Esophagus muscularis mucosa (tissue), 4 donors: Measurements from ENCODE around the gene DIPK1A.
"Not testable (repeated sequence)": the region's sequence is repeated elsewhere in the genome, so short reads cannot be mapped to it uniquely, and the experiment has no call there.

Source experiments
- EP300 ChIP-seq: sonication (generic); formaldehyde crosslinking; IDR thresholded peaks from one replicate; pipeline ENCODE4 v1.6.1; 2017; ENCODE audit warnings: antibody characterized with exemption
- POLR2A ChIP-seq: fragments of 450-650 bp; IDR thresholded peaks from one replicate; pipeline ENCODE4 v1.6.1; 2017; ENCODE audit warnings: antibody characterized with exemption, moderate library complexity, mild to moderate bottlenecking, low read depth
- POLR2AphosphoS5 ChIP-seq, 2 donors: sonication (generic); formaldehyde crosslinking; IDR thresholded peaks; one replicate each; pipeline ENCODE4 v1.6.1; 2017; ENCODE audit warnings: antibody characterized with exemption in 2 of 2
- TF ChIP-seq, protein P1 (sequence below), 3 experiments: fragments of 200-600 bp in 2 of 3; fragments of 450-650 bp in 1 of 3; sonication (generic) in 2 of 3; IDR thresholded peaks; one replicate each; pipeline ENCODE4 v1.5.1; 2017 to 2019; ENCODE audit warnings: antibody characterized with exemption in 3 of 3, mild to moderate bottlenecking in 2 of 3, moderate library complexity in 1 of 3

DNA sequence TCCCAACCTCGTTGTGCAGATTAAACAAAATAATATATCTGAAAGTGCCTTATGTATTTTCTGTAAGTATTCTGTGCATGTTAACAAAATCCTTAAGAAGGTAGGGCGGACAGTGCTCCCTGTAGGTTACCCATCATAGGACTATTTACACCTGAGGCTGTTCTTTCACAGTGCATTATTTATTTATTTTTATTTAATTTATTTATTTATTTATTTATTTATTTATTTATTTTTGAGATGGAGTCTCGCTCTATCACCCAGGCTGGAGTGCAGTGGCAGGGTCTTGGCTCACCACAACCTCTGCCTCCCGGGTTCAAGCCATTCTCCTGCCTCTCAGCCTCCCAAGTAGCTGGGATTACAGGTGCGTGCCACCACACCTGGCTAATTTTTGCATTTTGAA, 12.8 kb upstream of the DIPK1A start:
- TF ChIP-seq, protein P1, sequence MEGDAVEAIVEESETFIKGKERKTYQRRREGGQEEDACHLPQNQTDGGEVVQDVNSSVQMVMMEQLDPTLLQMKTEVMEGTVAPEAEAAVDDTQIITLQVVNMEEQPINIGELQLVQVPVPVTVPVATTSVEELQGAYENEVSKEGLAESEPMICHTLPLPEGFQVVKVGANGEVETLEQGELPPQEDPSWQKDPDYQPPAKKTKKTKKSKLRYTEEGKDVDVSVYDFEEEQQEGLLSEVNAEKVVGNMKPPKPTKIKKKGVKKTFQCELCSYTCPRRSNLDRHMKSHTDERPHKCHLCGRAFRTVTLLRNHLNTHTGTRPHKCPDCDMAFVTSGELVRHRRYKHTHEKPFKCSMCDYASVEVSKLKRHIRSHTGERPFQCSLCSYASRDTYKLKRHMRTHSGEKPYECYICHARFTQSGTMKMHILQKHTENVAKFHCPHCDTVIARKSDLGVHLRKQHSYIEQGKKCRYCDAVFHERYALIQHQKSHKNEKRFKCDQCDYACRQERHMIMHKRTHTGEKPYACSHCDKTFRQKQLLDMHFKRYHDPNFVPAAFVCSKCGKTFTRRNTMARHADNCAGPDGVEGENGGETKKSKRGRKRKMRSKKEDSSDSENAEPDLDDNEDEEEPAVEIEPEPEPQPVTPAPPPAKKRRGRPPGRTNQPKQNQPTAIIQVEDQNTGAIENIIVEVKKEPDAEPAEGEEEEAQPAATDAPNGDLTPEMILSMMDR (IDR thresholded peaks at IDR 0.05): not testable (repeated sequence)
- TF ChIP-seq POLR2AphosphoS5 (IDR thresholded peaks at IDR 0.05); POLR2A; EP300: not testable (repeated sequence)
